NCI-H2029 (cell line): ENCODE results near the gene LRRC8A.
"Not testable (repeated sequence)": the region's sequence is repeated elsewhere in the genome, so short reads cannot be mapped to it uniquely, and the experiment has no call there.

Experiments used
- DNase-seq: peaks from one replicate; lab custom pipeline; 2025; lab: John Stamatoyannopoulos, UW

Gene LRRC8A

GRCh38 chr9:128921881-128922763, 40.2 kb downstream of the LRRC8A start:
- peak; percentile 14 for DNase-seq

- DNase-seq, result no peak
These were observed 41.6 kb downstream of the LRRC8A start for GRCh38 chr9:128923493-128923883.

- peak; percentile 31 for DNase-seq
These were observed 45.9 kb downstream of the LRRC8A start for GRCh38 chr9:128927731-128928411.

GRCh38 chr9:128928624-128929023, 46.7 kb downstream of the LRRC8A start:
- no peak for DNase-seq

GRCh38 chr9:128929560-128929959, 47.6 kb downstream of the LRRC8A start:
- no peak for DNase-seq

- no peak for DNase-seq
These were observed 51.8 kb downstream of the LRRC8A start for GRCh38 chr9:128933731-128934130.

GRCh38 chr9:128936171-128936865, 54.4 kb downstream of the LRRC8A start:
- DNase-seq, result no peak

GRCh38 chr9:128937310-128938165, 55.6 kb downstream of the LRRC8A start:
- no peak for DNase-seq

- no peak for DNase-seq
These were observed 58.5 kb downstream of the LRRC8A start for GRCh38 chr9:128940271-128940921.

- DNase-seq, result no peak
These were observed 59.2 kb downstream of the LRRC8A start for GRCh38 chr9:128940946-128941755.

GRCh38 chr9:128943832-128944620, 62.1 kb downstream of the LRRC8A start:
- DNase-seq, result no peak

GRCh38 chr9:128944966-128945365, 63.0 kb downstream of the LRRC8A start:
- not testable (repeated sequence) for DNase-seq

GRCh38 chr9:128945798-128946501, 64.0 kb downstream of the LRRC8A start:
- no peak for DNase-seq

- DNase-seq, result peak; percentile 30
These were observed 64.8 kb downstream of the LRRC8A start for GRCh38 chr9:128946571-128947276.

- DNase-seq, result no peak
These were observed 65.3 kb downstream of the LRRC8A start for GRCh38 chr9:128947277-128947526.

GRCh38 chr9:128947527-128948301, 65.8 kb downstream of the LRRC8A start, which contains the start of the genes DOLK and NUP188:
Gene DOLK, minus strand, starts transcription at chr9:128947603. Its CDS starts 300 bp downstream, at chr9:128947303.
Gene NUP188, plus strand, starts transcription at chr9:128947699. Its CDS starts 21 bp downstream, at chr9:128947720.
- DNase-seq, result peak; percentile 91

- DNase-seq, result not testable (repeated sequence)
These were observed 79.5 kb downstream of the LRRC8A start for GRCh38 chr9:128961403-128961802.
